Lower lobe of right lung (tissue), 2 donors: Measurements from ENCODE around the gene SYNE3. TPM values are rescaled to one million over a fixed set of nuclear protein-coding genes. Genes with fewer than 3 reads are reported as not detected.
A peak's percentile ranks its signal among the peaks of the same experiment; 100 is the strongest.

Experiments used
- ATAC-seq, 2 donors: fragments of 200-7000 bp; cut with Tn5 transposase; one replicate each; pipeline ENCODE4 v1.9.1; 2020 to 2022; ENCODE audit warnings: mild to moderate bottlenecking in 2 of 2, moderate library complexity in 2 of 2
- DNase-seq: peaks from one replicate; pipeline ENCODE4 v3.0.0-alpha.2; 2020
- H3K27ac ChIP-seq: fragments of 200-600 bp; one replicate; pipeline ENCODE4 v1.8.0; 2022
- H3K27me3 ChIP-seq: fragments of 200-600 bp; one replicate; pipeline ENCODE4 v1.8.0; 2022; ENCODE audit warnings: low read depth
- H3K36me3 ChIP-seq: fragments of 200-600 bp; one replicate; pipeline ENCODE4 v1.8.0; 2022; ENCODE audit warnings: mild to moderate bottlenecking
- H3K4me1 ChIP-seq: fragments of 200-600 bp; one replicate; pipeline ENCODE4 v1.8.0; 2022
- H3K4me3 ChIP-seq: fragments of 200-600 bp; one replicate; pipeline ENCODE4 v1.8.0; 2022; ENCODE audit warnings: mild to moderate bottlenecking
- H3K9me3 ChIP-seq: fragments of 200-600 bp; one replicate; pipeline ENCODE4 v1.8.0; 2022
- CTCF ChIP-seq: fragments of 200-600 bp; IDR thresholded peaks from one replicate; pipeline ENCODE4 v1.8.0; 2022; ENCODE audit warnings: antibody characterized with exemption, mild to moderate bottlenecking
- intact Hi-C: fragments of 100-400 bp; cut with DNase I; formaldehyde crosslinking; loops from one replicate; pipeline ENCODE4 v1.11.0; 2022
- total RNA-seq: library from RNA; stranded (reverse); fragmentation: NEBNext Ultra II Directional; extraction: Animal tissue kit (Norgen Biotek cat#: 25700); gene quantifications from one replicate; pipeline ENCODE4 v1.2.1, GENCODE V29; 2021
- donor health status: DM: no; HTN: yes; CAD: no; lungs with severe emphysema.

Gene SYNE3
- total RNA-seq, 1 donor from 2014 or later, result 22.4 TPM

- peak within 1 kb of the TSS; percentile 93 for H3K4me3 ChIP-seq
These were observed 18.1 kb upstream of the SYNE3 start, which contains the start of gene GLRX5 for GRCh38 chr14:95534299-95535225. Gene GLRX5, plus strand, starts transcription at chr14:95535050. Its CDS starts 40 bp downstream, at chr14:95535090.

GRCh38 chr14:95533822-95534221, 17.4 kb upstream of the SYNE3 start:
- H3K4me3 ChIP-seq, result peak overlapping the region; percentile 93
- DNase-seq (no peak), ATAC-seq (no peak)
- intact Hi-C loops, result no loop called here
- H3K36me3 ChIP-seq, result no peaks in the 10 kb centered on the region
- H3K4me1 ChIP-seq, result peaks cover 64% of the 10 kb centered on the region
- no peaks in the 10 kb centered on the region for H3K27me3 ChIP-seq
- no peak for TF ChIP-seq CTCF
- H3K27ac ChIP-seq, result peak overlapping the region; percentile 90
- no peaks in the 10 kb centered on the region for H3K9me3 ChIP-seq

More at GRCh38 chr14:95534299-95535225, 18.1 kb upstream of the SYNE3 start, which contains the start of gene GLRX5:
- ATAC-seq, result peak; percentile 98
- no peak for TF ChIP-seq CTCF
- DNase-seq, result peak; percentile 97
- Histone ChIP-seq H3K27me3 (no peaks in the 10 kb centered on the region), H3K36me3 (no peaks in the 10 kb centered on the region), H3K27ac (peak within 1 kb of the TSS; percentile 90), H3K9me3 (no peaks in the 10 kb centered on the region), H3K4me1 (peaks cover 64% of the 10 kb centered on the region)
- intact Hi-C loops, result no loop called here

- ATAC-seq, result no peak
- Histone ChIP-seq H3K27me3 (no peaks in the 10 kb centered on the region), H3K36me3 (no peaks in the 10 kb centered on the region), H3K27ac (peak overlapping the region; percentile 90), H3K9me3 (no peaks in the 10 kb centered on the region), H3K4me3 (peak overlapping the region; percentile 93), H3K4me1 (peaks cover 64% of the 10 kb centered on the region)
- TF ChIP-seq CTCF, result no peak
- intact Hi-C loops, result no loop called here
- no peak for DNase-seq
These were observed 17.0 kb upstream of the SYNE3 start for GRCh38 chr14:95533391-95533821.

- peaks cover 58% of the 10 kb centered on the region for H3K4me1 ChIP-seq
- no peak overlapping the region for H3K27ac ChIP-seq
- intact Hi-C loops, result no loop called here
- ATAC-seq (no peak), DNase-seq (no peak)
- no peaks in the 10 kb centered on the region for H3K27me3 ChIP-seq
- TF ChIP-seq CTCF, result no peak
- no peak overlapping the region for H3K4me3 ChIP-seq
- H3K9me3 ChIP-seq, result no peaks in the 10 kb centered on the region
- H3K36me3 ChIP-seq, result no peaks in the 10 kb centered on the region
These were observed 15.5 kb upstream of the SYNE3 start for GRCh38 chr14:95531969-95532368.

GRCh38 chr14:95531473-95531872, 15.0 kb upstream of the SYNE3 start:
- no peak overlapping the region for H3K4me3 ChIP-seq
- H3K4me1 ChIP-seq, result peaks cover 58% of the 10 kb centered on the region
- no peak for DNase-seq
- intact Hi-C loops, result no loop called here
- no peak overlapping the region for H3K27ac ChIP-seq
- no peak for ATAC-seq
- H3K27me3 ChIP-seq, result no peaks in the 10 kb centered on the region
- no peak for TF ChIP-seq CTCF
- H3K9me3 ChIP-seq, result no peaks in the 10 kb centered on the region
- H3K36me3 ChIP-seq, result no peaks in the 10 kb centered on the region
